T-helper 1 cell treated with Interleukin-12 subunit alpha and Interleukin-12 subunit beta and Interleukin-4 antibody, amounts not matched to agents 30 ng/mL and 1 ng/mL, for 36 hours (primary cell): ENCODE results near the gene METTL8. TPM values are rescaled to one million over a fixed set of nuclear protein-coding genes. Genes with fewer than 3 reads are reported as not detected.
"Not testable (repeated sequence)": the region's sequence is repeated elsewhere in the genome, so short reads cannot be mapped to it uniquely, and the experiment has no call there.

Experiments used
- intact Hi-C: fragments of 100-400 bp; cut with micrococcal nuclease; formaldehyde crosslinking; loops from one replicate; pipeline ENCODE4 v1.15.1; 2024
- total RNA-seq: library from RNA; stranded (reverse); gene quantifications from 2 replicates; pipeline ENCODE4 v1.2.3, GENCODE V29; 2022

METTL8 gene
- total RNA-seq, 1 donor from 2014 or later: 19.8 TPM

- intact Hi-C loops: loop anchor here (5.0 to 10.0 kb wide), 6 partner anchors 113 to 1606 kb away; partner anchors contain the start of genes ERICH2, METTL5, SLC25A12 and UBR3
Observed at GRCh38 chr2:171430516-171431410, 3.0 kb downstream of the METTL8 start.

GRCh38 chr2:171422710-171423495 lies 10.9 kb downstream of the METTL8 start:
- intact Hi-C loops: not testable (repeated sequence)

GRCh38 chr2:171420728-171421563 lies 12.8 kb downstream of the METTL8 start:
- intact Hi-C loops: no loop called here

- intact Hi-C loops: loop anchor here (5.0 kb wide), 3 partner anchors 157 to 207 kb away; no protein-coding TSS in a partner anchor
Observed at GRCh38 chr2:171419333-171419732, 14.5 kb downstream of the METTL8 start.

- intact Hi-C loops: loop anchor here (1.0 to 5.0 kb wide), 9 partner anchors 18 to 488 kb away; partner anchors contain the start of gene DCAF17
Observed at GRCh38 chr2:171416009-171416926, 17.5 kb downstream of the METTL8 start.

GRCh38 chr2:171414645-171415044 lies 19.1 kb downstream of the METTL8 start:
- intact Hi-C loops: loop anchor here (5.0 kb wide), 3 partner anchors 152 to 202 kb away; no protein-coding TSS in a partner anchor

- intact Hi-C loops: no loop called here
Observed at GRCh38 chr2:171412571-171413175, 21.1 kb downstream of the METTL8 start.

GRCh38 chr2:171411791-171412483 lies 21.9 kb downstream of the METTL8 start:
- intact Hi-C loops: no loop called here

- intact Hi-C loops: no loop called here
Observed at GRCh38 chr2:171411214-171411613, 22.6 kb downstream of the METTL8 start.

- intact Hi-C loops: no loop called here
Observed at GRCh38 chr2:171410624-171411023, 23.2 kb downstream of the METTL8 start.

- intact Hi-C loops: no loop called here
Observed at GRCh38 chr2:171410101-171410500, 23.7 kb downstream of the METTL8 start.

GRCh38 chr2:171409436-171409971 lies 24.3 kb downstream of the METTL8 start:
- intact Hi-C loops: no loop called here

GRCh38 chr2:171407676-171408044 lies 26.1 kb downstream of the METTL8 start:
- intact Hi-C loops: no loop called here

GRCh38 chr2:171407030-171407675 lies 26.6 kb downstream of the METTL8 start:
- intact Hi-C loops: no loop called here

- intact Hi-C loops: no loop called here
Observed at GRCh38 chr2:171406044-171406443, 27.7 kb downstream of the METTL8 start.

- intact Hi-C loops: no loop called here
Observed at GRCh38 chr2:171405546-171405945, 28.2 kb downstream of the METTL8 start.

GRCh38 chr2:171404719-171405118 lies 29.1 kb downstream of the METTL8 start:
- intact Hi-C loops: no loop called here

- intact Hi-C loops: no loop called here
Observed at GRCh38 chr2:171404261-171404660, 29.5 kb downstream of the METTL8 start.
